H1 (cell line): ENCODE measurements around the gene CACNA1C. TPM values are rescaled to one million over a fixed set of nuclear protein-coding genes. Genes with fewer than 3 reads are reported as not detected.
A peak's percentile ranks its signal among the peaks of the same experiment; 100 is the strongest.

Experiments used
- CTCF ChIA-PET: fragments of 300-600 bp; sonication (Branson Sonifier 250); formaldehyde crosslinking; loops from one replicate; lab custom pipeline; 2021; ENCODE audit not compliant: partially characterized antibody; lab: Charles Lee
- POLR2A ChIA-PET: fragments of 300-600 bp; sonication (Branson Sonifier 250); formaldehyde crosslinking; loops from one replicate; lab custom pipeline; 2021; ENCODE audit warnings: inconsistent platforms; ENCODE audit not compliant: partially characterized antibody; lab: Charles Lee
- DNase-seq, 2 experiments: peaks; one replicate each; pipeline versions ENCODE4 v3.0.0 to v3.0.0-alpha.2; 2010 to 2022; ENCODE audit warnings: low spot score in 2 of 2, low read depth in 1 of 2, mixed read lengths in 1 of 2
- FAIRE-seq: peaks from 2 replicates; lab custom pipeline; 2011; peaks lifted over from hg19 to GRCh38; lab: Jason Lieb, UNC
- H2AFZ ChIP-seq: 2 replicates; pipeline ENCODE4 v1.8.1; 2012; ENCODE audit warnings: low read length, inconsistent platforms
- H2AK5ac ChIP-seq: 2 replicates; pipeline ENCODE4 v1.6.1; 2013; ENCODE audit warnings: low read depth, low read length
- H2BK120ac ChIP-seq: replicated peaks from 2 replicates; pipeline ENCODE3; 2013; ENCODE audit warnings: low read depth, low read length, inconsistent platforms
- H2BK12ac ChIP-seq: 2 replicates; pipeline ENCODE4 v1.6.1; 2013; ENCODE audit warnings: low read depth, low read length
- H2BK15ac ChIP-seq: 2 replicates; pipeline ENCODE4 v1.6.1; 2013; ENCODE audit warnings: low read length
- H2BK20ac ChIP-seq: 2 replicates; pipeline ENCODE4 v1.6.1; 2013; ENCODE audit warnings: low read length
- H2BK5ac ChIP-seq: 2 replicates; pipeline ENCODE4 v1.6.1; 2013; ENCODE audit warnings: low read depth, low read length
- H3K14ac ChIP-seq: 2 replicates; pipeline ENCODE4 v1.6.1; 2013; ENCODE audit warnings: inconsistent platforms; ENCODE audit not compliant: insufficient read length
- H3K18ac ChIP-seq: 2 replicates; pipeline ENCODE4 v1.6.1; 2013; ENCODE audit warnings: low read length; ENCODE audit errors: extremely low read depth
- H3K23ac ChIP-seq: 2 replicates; pipeline ENCODE4 v1.6.1; 2013; ENCODE audit warnings: inconsistent platforms; ENCODE audit not compliant: insufficient read length
- H3K23me2 ChIP-seq: 2 replicates; pipeline ENCODE4 v1.6.1; 2013; ENCODE audit warnings: low read depth, low read length
- H3K27ac ChIP-seq: 2 replicates; pipeline ENCODE4 v1.6.1; 2011; ENCODE audit warnings: low read depth, low read length, inconsistent platforms
- H3K27me3 ChIP-seq, 4 experiments: replicated peaks in 1 of 4; 1 replicate in 1 of 4; 2 replicates in 3 of 4; pipeline versions ENCODE4 v1.6.1 to v1.8.1; 2011 to 2013; ENCODE audit warnings: low read length in 3 of 4, mild to moderate bottlenecking in 3 of 4, inconsistent platforms in 2 of 4, mixed read lengths in 2 of 4, moderate library complexity in 1 of 4; ENCODE audit not compliant: control insufficient read depth in 3 of 4, insufficient read depth in 3 of 4; ENCODE audit errors: extremely low read depth in 1 of 4
- H3K36me3 ChIP-seq, 4 experiments: 2 replicates each; pipeline versions ENCODE4 v1.6.1 to v1.8.1; 2011 to 2013; ENCODE audit warnings: mild to moderate bottlenecking in 4 of 4, low read length in 3 of 4, moderate library complexity in 2 of 4, control low read depth in 1 of 4, inconsistent platforms in 1 of 4; ENCODE audit not compliant: insufficient read depth in 4 of 4, control insufficient read depth in 2 of 4
- H3K4ac ChIP-seq: replicated peaks from 2 replicates; pipeline ENCODE3; 2013; ENCODE audit warnings: low read length, low read depth, mixed read lengths, inconsistent platforms; ENCODE audit not compliant: insufficient read length
- H3K4me1 ChIP-seq, 4 experiments: replicated peaks in 1 of 4; 1 replicate in 1 of 4; 2 replicates in 3 of 4; pipeline versions ENCODE4 v1.6.1 to v1.8.1; 2011 to 2013; ENCODE audit warnings: low read length in 3 of 4, inconsistent platforms in 2 of 4, mixed read lengths in 1 of 4; ENCODE audit not compliant: insufficient read depth in 4 of 4, control insufficient read depth in 3 of 4
- H3K4me2 ChIP-seq, 2 experiments: 2 replicates each; pipeline versions ENCODE4 v1.6.1 to v1.8.1; 2011 to 2013; ENCODE audit warnings: low read depth in 2 of 2, low read length in 2 of 2, control low read depth in 1 of 2, inconsistent platforms in 1 of 2, mild to moderate bottlenecking in 1 of 2; ENCODE audit not compliant: insufficient read depth in 1 of 2
- H3K4me3 ChIP-seq, 4 experiments: fragments of 200-600, 300-600 bp in 1 of 4; sonication (generic), shearing (Covaris generic), sonication (Bioruptor Twin) in 1 of 4; 2 replicates each; pipeline versions ENCODE4 v1.5.1 to v1.8.1; 2011 to 2016; ENCODE audit warnings: low read length in 4 of 4, low read depth in 3 of 4, control low read depth in 2 of 4, inconsistent platforms in 2 of 4, mild to moderate bottlenecking in 2 of 4, mixed read lengths in 1 of 4, moderate library complexity in 1 of 4; ENCODE audit not compliant: insufficient read depth in 2 of 4; ENCODE audit errors: extremely low read depth in 1 of 4
- H3K56ac ChIP-seq: replicated peaks from 2 replicates; pipeline ENCODE3; 2013; ENCODE audit warnings: low read depth, mild to moderate bottlenecking, mixed read lengths, low read length, inconsistent platforms; ENCODE audit not compliant: insufficient read length
- H3K79me1 ChIP-seq: 2 replicates; pipeline ENCODE4 v1.6.1; 2013; ENCODE audit warnings: low read depth, low read length, control low read depth
- H3K79me2 ChIP-seq, 2 experiments: 2 replicates each; pipeline versions ENCODE4 v1.6.1 to v1.8.1; 2012 to 2013; ENCODE audit warnings: low read length in 2 of 2, mild to moderate bottlenecking in 2 of 2, inconsistent platforms in 1 of 2; ENCODE audit not compliant: insufficient read depth in 2 of 2, control insufficient read depth in 1 of 2
- H3K9ac ChIP-seq, 4 experiments: replicated peaks in 1 of 4; 1 replicate in 1 of 4; 2 replicates in 3 of 4; pipeline versions ENCODE4 v1.6.1 to v1.8.1; 2011 to 2013; ENCODE audit warnings: low read depth in 3 of 4, low read length in 3 of 4, control low read depth in 2 of 4, mild to moderate bottlenecking in 2 of 4, moderate library complexity in 2 of 4, inconsistent platforms in 1 of 4; ENCODE audit errors: extremely low read depth in 1 of 4
- H3K9me3 ChIP-seq, 2 experiments: 2 replicates each; pipeline versions ENCODE4 v1.6.1 to v1.8.1; 2012 to 2013; ENCODE audit warnings: mild to moderate bottlenecking in 2 of 2, moderate library complexity in 2 of 2, control low read depth in 1 of 2, inconsistent platforms in 1 of 2, low read depth in 1 of 2, low read length in 1 of 2, mixed read lengths in 1 of 2; ENCODE audit not compliant: insufficient read depth in 2 of 2
- H4K20me1 ChIP-seq, 2 experiments: replicated peaks in 1 of 2; 2 replicates each; pipeline versions ENCODE3 to v1.8.1; 2011 to 2013; ENCODE audit warnings: inconsistent platforms in 2 of 2, low read length in 2 of 2, mild to moderate bottlenecking in 1 of 2; ENCODE audit not compliant: insufficient read depth in 2 of 2, control insufficient read depth in 1 of 2
- H4K5ac ChIP-seq: 2 replicates; pipeline ENCODE4 v1.6.1; 2013; ENCODE audit warnings: low read length, low read depth, mixed read lengths, inconsistent platforms; ENCODE audit not compliant: insufficient read length
- H4K8ac ChIP-seq: 2 replicates; pipeline ENCODE4 v1.8.0; 2013; ENCODE audit warnings: mild to moderate bottlenecking, moderate library complexity, low read length, inconsistent platforms; ENCODE audit not compliant: insufficient read depth; ENCODE audit errors: extremely low read depth
- H4K91ac ChIP-seq: replicated peaks from 2 replicates; pipeline ENCODE3; 2013; ENCODE audit warnings: low read length, mixed read lengths, inconsistent platforms; ENCODE audit not compliant: insufficient read length
- CEBPB ChIP-seq: IDR thresholded peaks from 2 replicates; pipeline ENCODE4 v1.6.1; 2012; ENCODE audit warnings: low read depth, low read length
- CHD1 ChIP-seq: IDR thresholded peaks from 2 replicates; pipeline ENCODE4 v1.6.1; 2012; ENCODE audit warnings: low read depth, low read length, improper control_type of control experiment
- POLR2AphosphoS5 ChIP-seq: IDR thresholded peaks from 2 replicates; pipeline ENCODE4 v1.6.1; 2011; ENCODE audit warnings: low read depth, low read length
- TAF7 ChIP-seq: optimal IDR thresholded peaks from 2 replicates; pipeline ENCODE3; 2011; ENCODE audit warnings: low read depth, mild to moderate bottlenecking, inconsistent platforms, low read length, moderate library complexity, borderline replicate concordance
- WGBS, 2 experiments: shearing (Covaris generic) in 1 of 2; methylation state at CpG; one replicate each; pipeline versions ENCODE4 v1.1.6 to v1.1.7; 2013 to 2015; ENCODE audit warnings: low lambda C conversion rate in 2 of 2, mixed read lengths in 2 of 2, inconsistent platforms in 1 of 2, low coverage in 1 of 2, missing lambda C conversion rate in 1 of 2; ENCODE audit not compliant: insufficient replicate concordance in 2 of 2, insufficient coverage in 1 of 2, insufficient read length in 1 of 2; ENCODE audit errors: extremely low coverage in 1 of 2, missing lambda C conversion rate in 1 of 2; 5-methylcytosine and 5-hydroxymethylcytosine counted together
- polyA plus RNA-seq, 7 experiments: library from polyadenylated mRNA; depleted of rRNA in 3 of 7; stranded (reverse) in 5 of 7; unstranded in 2 of 7; fragments of >200 nt in 5 of 7; fragments of 200-250 nt in 2 of 7; gene quantifications; 1 replicate in 5 of 7; 2 replicates in 1 of 7; 4 replicates in 1 of 7; pipeline versions ENCODE4 v1.2.1 to v1.2.3, GENCODE V29; 2011 to 2013; ENCODE audit warnings: missing spikeins in 2 of 7, mixed read lengths in 2 of 7
- total RNA-seq: library from RNA; stranded (reverse); fragmentation: NEBNext Ultra II Directional; extraction: Animal tissue kit (Norgen Biotek cat#: 25700); gene quantifications from 2 replicates; pipeline ENCODE4 v1.2.1, GENCODE V29; 2021

CACNA1C gene
- total and polyA plus RNA-seq, 2 of the 8 experiments (the other 6 are each of a cell fraction or from before 2014, with no cell fraction given), result 1.3 TPM

DNA sequence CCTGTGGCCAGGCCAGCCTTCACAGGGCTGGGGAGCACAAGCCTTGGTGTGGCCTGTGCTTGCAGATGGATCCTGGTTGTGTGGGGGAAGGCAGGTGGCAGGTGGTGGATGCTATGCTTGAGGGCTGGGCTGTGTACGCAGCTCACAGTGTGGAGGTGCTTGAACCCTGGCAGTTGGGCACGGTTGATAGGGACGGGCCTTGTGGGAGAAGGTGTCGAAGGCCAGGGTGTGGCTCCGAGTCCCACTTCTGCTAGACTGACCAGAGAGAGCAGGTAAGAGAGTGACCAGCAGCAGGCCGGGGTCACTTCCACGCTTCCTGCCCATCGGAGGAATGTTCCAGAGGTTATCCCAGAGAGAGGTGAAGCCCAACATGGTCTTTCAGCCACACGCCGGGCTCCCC is 85.5 kb downstream of the CACNA1C start:
- peak overlapping the region; percentile 77; the same call in 1 of the 2 replicates for H2BK15ac ChIP-seq
- H4K5ac ChIP-seq, result no peak overlapping the region
- H4K91ac ChIP-seq, result peak overlapping the region; percentile 29
- H2BK5ac ChIP-seq, result no peak overlapping the region
- no peak overlapping the region for H3K27ac ChIP-seq
- H3K23ac ChIP-seq, result no peak overlapping the region
- no peak overlapping the region for H3K56ac ChIP-seq
- WGBS, 2 experiments, result 97% methylated on average over 8 of the region's 10 CpGs; no CpG with 5 or more reads in 1 of the 2 experiments
- H3K4me1 ChIP-seq, result peaks cover 0 to 5% (median 4%) of the 10 kb centered on the region in 4 experiments; a peak in 4 of 7 replicates
- H2BK120ac ChIP-seq, result no peak overlapping the region
- no peaks in the 10 kb centered on the region for H3K23me2 ChIP-seq
- peak overlapping the region; percentile 16; the same call in 1 of the 2 replicates for H2AK5ac ChIP-seq
- H3K18ac ChIP-seq, result no peak overlapping the region
- no peak overlapping the region for H3K14ac ChIP-seq
- no peaks in the 10 kb centered on the region for H3K27me3 ChIP-seq
- no peaks in the 10 kb centered on the region for H3K9me3 ChIP-seq
- no peaks in the 10 kb centered on the region for H4K20me1 ChIP-seq
- no peak overlapping the region; the same call in 1 of the 2 replicates for H2BK12ac ChIP-seq
- POLR2A ChIA-PET, result interaction anchor here (1.3 kb wide), 1 partner anchor 60 kb away, joined by 5 read pairs; no protein-coding TSS in a partner anchor
- no peak for FAIRE-seq
- no peak for DNase-seq
- H3K79me2 ChIP-seq, result no peaks in the 10 kb centered on the region
- no peak overlapping the region for H3K4me3 ChIP-seq
- H4K8ac ChIP-seq, result no peak overlapping the region; the same call in 1 of the 2 replicates
- no peak overlapping the region for H2AFZ ChIP-seq
- TF ChIP-seq TAF7 (no peak), CEBPB (no peak), CHD1 (no peak), POLR2AphosphoS5 (no peak)
- H3K9ac ChIP-seq, result no peak overlapping the region
- H3K79me1 ChIP-seq, result no peaks in the 10 kb centered on the region
- H2BK20ac ChIP-seq, result 0 out of 2 replicates have a peak overlapping the region, but pooled peaks have one; percentile 48
- H3K4me2 ChIP-seq, result no peak overlapping the region
- H3K36me3 ChIP-seq, result no peaks in the 10 kb centered on the region
- no peak overlapping the region for H3K4ac ChIP-seq
- CTCF ChIA-PET, result interaction anchor here (1.0 kb wide), 1 partner anchor 126 kb away, joined by 3 read pairs; no protein-coding TSS in a partner anchor
